Activated T-cell treated with anti-CD3 and anti-CD28 coated beads for 24 hours (primary cell): ENCODE results near the gene CITED2.

Source experiments
- DNase-seq: peaks from one replicate; pipeline ENCODE4 v3.0.0-alpha.2; 2020; ENCODE audit warnings: low read depth

CITED2 gene

GRCh38 chr6:139381216-139381865 is 6.9 kb upstream of the CITED2 start:
- DNase-seq = no peak

GRCh38 chr6:139380611-139381010 is 6.2 kb upstream of the CITED2 start:
- DNase-seq = no peak

DNA sequence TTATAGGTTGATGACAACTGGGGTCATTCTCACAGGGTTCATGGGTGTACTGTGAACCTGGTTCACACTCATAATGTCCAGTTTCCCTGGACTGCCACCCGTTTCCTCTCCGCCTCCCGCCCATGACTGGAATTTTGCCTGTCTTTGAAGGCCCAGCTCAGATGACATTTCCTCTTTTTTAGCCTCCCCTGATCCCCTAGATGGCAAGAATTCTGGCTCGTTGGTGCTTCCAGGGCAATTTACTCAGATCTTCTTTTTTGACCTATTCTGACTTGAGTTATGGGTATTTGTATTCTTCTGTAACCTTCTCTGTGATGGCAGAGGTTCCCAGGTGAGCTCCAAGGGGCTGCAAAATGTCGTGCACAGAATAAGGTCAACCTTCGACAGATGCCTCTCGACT is 5.7 kb upstream of the CITED2 start:
- no peak for DNase-seq

DNA sequence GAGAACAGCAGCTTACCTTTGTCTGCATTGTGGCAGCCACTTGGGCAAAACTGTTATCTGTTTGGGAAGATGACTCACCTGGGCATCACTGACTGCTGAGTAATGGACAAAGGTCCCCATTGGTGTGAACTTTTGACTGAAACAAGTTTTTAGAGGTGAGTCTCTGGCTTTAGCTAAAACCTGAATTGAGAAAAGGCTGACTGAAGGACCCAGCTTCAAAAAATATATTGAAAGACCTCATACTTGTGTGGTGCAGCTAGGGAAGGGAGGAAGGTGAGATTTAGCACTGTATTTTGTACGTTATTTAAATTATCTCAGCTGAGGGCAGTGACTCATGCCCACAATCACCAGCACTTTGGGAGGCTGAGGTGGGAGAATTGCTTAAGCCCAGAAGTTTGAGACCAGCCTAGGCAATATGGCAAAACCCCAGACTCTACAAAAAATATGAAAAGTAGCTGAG is 4.5 kb upstream of the CITED2 start:
- DNase-seq = no peak

GRCh38 chr6:139378226-139378625 is 3.8 kb upstream of the CITED2 start:
- DNase-seq = no peak

DNA sequence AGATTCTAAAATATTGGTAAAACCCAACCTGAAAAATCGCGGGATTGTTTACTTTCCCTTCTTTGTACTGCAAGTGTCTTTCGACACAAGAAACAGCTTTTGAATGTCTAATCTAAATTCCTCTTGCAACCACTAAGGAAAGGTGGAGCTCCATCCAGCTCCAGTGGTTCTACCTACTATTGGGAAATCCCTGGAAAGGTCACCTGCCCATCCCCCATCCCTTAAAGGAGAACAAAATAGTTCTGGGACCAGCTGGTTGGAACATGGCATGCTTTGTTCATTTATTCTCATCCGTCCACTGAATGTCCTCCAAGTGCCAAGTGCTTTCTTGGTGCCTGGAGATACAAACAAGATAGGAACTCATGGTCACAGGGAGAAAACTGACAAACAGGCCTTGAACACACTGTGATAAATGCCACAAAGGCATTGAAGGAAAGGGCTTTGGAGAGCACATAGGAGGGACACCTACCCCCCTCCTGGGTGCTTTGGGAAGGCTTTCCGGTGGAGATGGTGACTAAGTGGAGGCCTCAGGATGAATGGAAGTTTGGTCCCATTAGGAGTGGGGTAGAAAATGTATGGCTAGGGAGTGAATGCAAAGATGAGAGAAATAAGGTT is 2.3 kb upstream of the CITED2 start:
- no peak for DNase-seq

DNA sequence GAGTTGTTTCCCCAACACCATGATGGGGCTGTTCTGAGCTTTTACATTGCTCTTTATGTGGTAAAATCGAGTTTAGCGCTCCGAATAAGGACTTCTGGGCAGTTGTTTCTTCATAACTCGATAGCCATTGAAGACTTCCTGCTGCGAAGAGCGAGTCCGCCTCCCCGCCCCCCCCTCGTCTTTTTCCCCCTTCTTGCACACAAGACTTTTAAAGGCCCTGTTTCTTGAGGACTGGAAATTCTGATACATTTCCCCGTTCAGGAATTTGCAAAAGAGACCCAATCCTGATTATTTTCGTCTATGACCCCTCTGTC is 1.5 kb upstream of the CITED2 start:
- no peak for DNase-seq

GRCh38 chr6:139375226-139376016 is 973 bp upstream of the CITED2 start:
- peak; percentile 77 for DNase-seq

- DNase-seq = no peak
Measured at GRCh38 chr6:139373928-139374356, 506 bp downstream of the CITED2 start.

DNA sequence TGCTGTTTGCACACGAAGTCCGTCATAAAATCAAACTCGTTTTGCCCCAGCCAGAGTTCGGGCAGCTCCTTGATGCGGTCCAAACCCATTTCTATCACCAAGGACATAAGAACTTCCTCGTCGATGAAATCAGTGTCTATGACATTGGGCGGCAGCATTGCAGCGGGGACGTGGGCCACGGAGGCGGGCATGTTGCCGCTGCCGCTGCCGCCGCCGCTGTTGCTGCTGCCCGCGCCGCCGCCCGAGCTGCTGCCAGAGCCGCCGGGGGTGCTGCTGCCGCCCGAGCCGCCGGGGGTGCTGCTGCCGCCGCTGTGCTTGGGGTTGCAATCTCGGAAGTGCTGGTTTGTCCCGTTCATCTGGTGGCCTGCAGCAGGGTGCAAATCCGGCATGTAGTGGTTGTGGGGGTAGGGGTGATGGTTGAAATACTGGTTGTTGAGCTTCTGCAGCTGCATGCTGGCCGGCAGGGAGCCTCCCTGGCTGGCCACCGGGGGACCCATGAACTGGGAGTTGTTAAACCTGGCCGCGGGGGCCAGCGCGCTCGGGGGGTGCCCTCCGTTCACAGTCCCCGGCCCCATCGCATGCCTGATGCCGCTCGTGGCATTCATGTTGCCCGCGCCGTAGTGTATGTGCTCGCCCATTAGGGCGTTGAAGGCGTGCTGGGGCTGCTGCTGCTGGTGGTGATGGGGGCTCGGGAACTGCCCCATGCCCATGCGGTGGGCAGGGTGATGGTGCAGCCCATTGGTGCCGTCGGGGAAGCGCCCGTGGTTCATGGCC is 1.1 kb downstream of the CITED2 start:
- peak; percentile 54 for DNase-seq

GRCh38 chr6:139372326-139373153 is 1.9 kb downstream of the CITED2 start:
- DNase-seq = no peak

DNA sequence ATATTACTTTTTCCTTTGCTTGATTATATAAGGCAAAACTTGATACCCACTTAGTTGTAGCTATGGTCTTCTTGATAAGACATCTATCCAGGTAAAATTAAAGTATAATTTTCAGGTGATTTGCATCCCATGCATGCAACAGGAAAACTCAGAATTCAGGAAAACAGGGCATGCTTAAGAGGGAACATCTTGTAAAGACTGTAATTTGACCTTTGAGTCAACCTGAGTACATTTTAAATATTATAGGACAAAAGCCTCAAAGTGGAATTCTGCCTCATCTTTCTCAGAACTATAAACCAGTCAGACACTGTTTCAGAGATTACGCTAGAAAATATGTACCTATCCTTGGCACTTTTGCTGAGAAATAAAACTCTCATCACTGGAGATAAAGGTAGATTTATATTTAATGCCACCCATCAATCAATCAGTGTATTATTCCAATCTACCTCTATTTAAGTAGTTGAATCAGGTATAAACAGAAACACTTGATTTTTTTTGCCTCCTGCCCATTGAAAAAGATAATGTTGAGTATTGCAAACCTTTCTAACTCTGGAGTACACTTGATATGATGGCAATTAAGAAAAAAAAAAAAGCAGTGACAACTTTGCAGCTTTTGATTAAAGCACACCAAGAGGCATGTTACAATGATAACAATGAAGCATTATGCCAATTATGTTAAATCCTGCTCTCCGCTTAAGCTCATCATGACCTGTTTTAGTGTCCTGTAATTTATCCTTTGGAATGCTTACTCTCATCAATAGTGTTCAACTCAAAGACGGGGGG is 2.8 kb downstream of the CITED2 start:
- DNase-seq = no peak

DNA sequence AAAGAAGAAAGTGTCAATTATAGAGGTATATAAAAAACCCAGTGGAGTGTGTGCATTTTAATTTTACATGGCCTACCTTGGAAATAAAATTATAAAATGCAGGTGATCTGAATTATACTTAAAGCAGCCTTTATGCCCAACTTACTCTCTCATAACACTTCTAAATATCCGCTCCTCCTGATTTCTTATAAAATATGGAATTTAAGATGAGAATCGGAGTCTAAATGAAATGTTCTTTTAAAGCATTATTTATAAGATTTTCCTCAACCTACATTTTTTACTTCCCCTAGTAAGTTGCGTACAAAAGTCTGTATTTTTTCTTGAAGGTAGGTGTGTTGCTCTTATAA is 3.5 kb downstream of the CITED2 start:
- no peak for DNase-seq

DNA sequence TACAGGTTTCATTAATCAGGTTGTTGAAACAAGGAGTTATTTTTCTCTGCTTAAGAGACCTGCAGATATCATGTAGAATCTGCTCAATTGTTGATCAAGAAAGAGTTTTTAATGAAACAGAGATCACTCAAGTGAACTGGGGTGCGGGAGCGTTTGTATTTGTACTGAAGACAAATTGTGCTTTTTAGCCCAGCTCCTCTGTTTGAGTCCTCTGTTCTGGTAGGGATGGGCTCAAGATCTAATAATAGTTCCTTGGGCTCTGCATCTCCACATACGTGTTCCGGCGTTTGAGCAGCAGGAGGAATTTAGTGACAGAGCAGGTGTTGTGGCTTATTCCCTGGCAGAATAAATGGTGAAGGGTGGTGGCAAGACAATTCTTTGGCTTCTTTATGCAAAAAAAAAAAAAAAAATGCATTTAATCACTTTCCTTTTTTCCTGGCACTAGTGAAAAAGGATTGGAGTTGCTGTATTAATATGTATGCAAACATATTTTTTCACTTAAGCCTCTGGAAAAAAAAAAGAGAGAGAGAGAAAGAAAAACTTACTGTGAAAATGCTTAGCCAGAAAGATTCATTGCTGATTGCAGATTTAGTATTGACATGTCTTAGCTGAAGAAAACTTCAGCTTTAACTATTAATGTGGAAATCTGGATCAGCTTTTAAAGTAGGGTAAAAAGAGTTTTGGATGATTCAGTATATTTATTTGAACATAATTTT is 4.0 kb downstream of the CITED2 start:
- no peak for DNase-seq

DNA sequence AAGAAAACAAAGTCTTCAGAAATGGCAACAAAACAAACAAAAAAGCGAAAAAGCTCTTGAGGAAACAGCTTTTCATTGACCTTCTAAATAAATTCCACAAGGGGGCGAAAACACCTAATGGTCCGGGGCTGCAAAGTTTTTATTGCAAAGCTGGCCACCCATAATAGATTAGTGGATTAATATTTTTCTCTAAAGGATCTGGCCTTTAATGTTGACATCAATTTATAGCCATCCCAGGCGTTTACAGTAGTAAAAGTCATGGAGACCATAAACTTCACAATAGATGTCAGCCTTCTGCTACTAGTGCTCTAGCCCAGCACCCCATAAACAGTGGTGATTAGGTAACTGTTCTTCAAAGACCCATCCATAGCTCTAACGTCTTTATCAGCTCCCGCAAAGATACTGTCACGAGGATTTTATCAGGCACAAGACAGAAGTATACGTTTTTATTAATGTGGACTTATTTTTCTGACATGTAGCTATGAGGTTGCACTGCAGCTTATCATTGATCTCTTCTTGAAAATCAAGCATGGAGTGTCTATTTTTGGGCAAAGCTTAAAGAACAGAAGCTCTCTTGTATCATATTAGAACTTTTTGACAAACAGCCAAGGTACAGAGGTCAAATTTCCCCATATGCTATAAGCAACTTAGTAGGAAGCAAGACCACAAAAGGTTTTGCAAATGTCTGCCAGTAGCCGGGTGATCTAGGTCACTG is 4.7 kb downstream of the CITED2 start:
- DNase-seq = no peak

DNA sequence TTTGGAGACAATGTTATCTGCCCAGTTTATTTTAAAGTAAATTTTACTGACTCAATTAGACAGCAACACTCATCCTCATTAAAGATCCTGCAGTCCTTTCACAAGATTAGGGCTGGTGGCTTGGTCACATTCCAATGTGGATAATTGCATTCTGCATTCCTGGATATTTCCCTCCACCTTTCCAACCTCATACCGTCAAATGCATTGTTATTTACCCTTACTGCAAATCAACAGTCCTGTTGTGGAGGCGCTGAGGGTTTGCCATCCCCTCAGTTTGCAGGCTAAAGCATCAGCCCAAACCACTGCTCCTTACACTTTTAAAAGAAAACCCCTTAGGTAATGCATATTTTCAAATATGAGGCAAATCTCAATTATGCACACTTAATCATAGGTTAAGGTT is 5.4 kb downstream of the CITED2 start:
- DNase-seq = no peak

- DNase-seq = no peak
Measured at GRCh38 chr6:139368661-139369060, 5.8 kb downstream of the CITED2 start.

GRCh38 chr6:139367810-139368351 is 6.6 kb downstream of the CITED2 start:
- DNase-seq = no peak

GRCh38 chr6:139364982-139365379 is 9.5 kb downstream of the CITED2 start:
- DNase-seq = no peak
